NT2/D1 (cell line): ENCODE results near the gene ADAMTS18.
"Not testable (repeated sequence)": the region's sequence is repeated elsewhere in the genome, so short reads cannot be mapped to it uniquely, and the experiment has no call there.

Experiments
- DNase-seq: peaks from one replicate; pipeline ENCODE4 v3.0.0-alpha.2; 2011; ENCODE audit warnings: low read depth, low spot score
- H3K27me3 ChIP-seq: 2 replicates; pipeline ENCODE4 v1.6.0; 2011; ENCODE audit warnings: mild to moderate bottlenecking; ENCODE audit not compliant: insufficient read length, insufficient read depth
- H3K36me3 ChIP-seq: 2 replicates; pipeline ENCODE4 v1.6.1; 2011; ENCODE audit warnings: mild to moderate bottlenecking, low read length, mixed read lengths; ENCODE audit not compliant: insufficient read depth, insufficient read length
- H3K4me1 ChIP-seq: 2 replicates; pipeline ENCODE4 v1.5.1; 2011; ENCODE audit not compliant: insufficient read depth, insufficient read length
- H3K4me3 ChIP-seq: 2 replicates; pipeline ENCODE4 v1.5.1; 2011; ENCODE audit warnings: low read depth; ENCODE audit not compliant: insufficient read length
- H3K9ac ChIP-seq: 2 replicates; pipeline ENCODE4 v1.6.0; 2011; ENCODE audit warnings: low read depth; ENCODE audit not compliant: insufficient read length
- H3K9me3 ChIP-seq: 2 replicates; pipeline ENCODE4 v1.5.1; 2011; ENCODE audit warnings: mild to moderate bottlenecking, low read length; ENCODE audit not compliant: insufficient read depth
- SUZ12 ChIP-seq: IDR thresholded peaks from 2 replicates; pipeline ENCODE4 v1.6.1; 2011; ENCODE audit not compliant: insufficient read length, insufficient read depth; ENCODE audit errors: extremely low read depth
- YY1 ChIP-seq: IDR thresholded peaks from 2 replicates; pipeline ENCODE4 v1.6.1; 2011; ENCODE audit not compliant: insufficient read length, insufficient read depth
- ZNF274 ChIP-seq: IDR thresholded peaks from 2 replicates; pipeline ENCODE4 v1.6.1; 2011; ENCODE audit warnings: mild to moderate bottlenecking, low read depth, low read length

Gene ADAMTS18

GRCh38 chr16:77467821-77468335, 33.0 kb upstream of the ADAMTS18 start:
- Histone ChIP-seq H3K27me3 (no peaks in the 10 kb centered on the region), H3K4me3 (no peak overlapping the region), H3K9ac (no peak overlapping the region), H3K4me1 (no peaks in the 10 kb centered on the region), H3K36me3 (no peaks in the 10 kb centered on the region), H3K9me3 (no peaks in the 10 kb centered on the region)
- DNase-seq, result no peak
- no peak for TF ChIP-seq SUZ12
- TF ChIP-seq ZNF274, result no peak
- TF ChIP-seq YY1, result no peak

- not testable (repeated sequence) for H3K27me3 ChIP-seq, H3K4me1 ChIP-seq, DNase-seq, H3K9ac ChIP-seq, H3K36me3 ChIP-seq, H3K4me3 ChIP-seq, H3K9me3 ChIP-seq
These were observed 28.8 kb upstream of the ADAMTS18 start for GRCh38 chr16:77463659-77464058.

- no peak overlapping the region for H3K4me3 ChIP-seq
- H3K9me3 ChIP-seq, result no peaks in the 10 kb centered on the region
- no peak for DNase-seq
- no peak overlapping the region for H3K9ac ChIP-seq
- H3K4me1 ChIP-seq, result no peaks in the 10 kb centered on the region
- no peaks in the 10 kb centered on the region for H3K27me3 ChIP-seq
- H3K36me3 ChIP-seq, result no peaks in the 10 kb centered on the region
- TF ChIP-seq ZNF274, result no peak
- TF ChIP-seq SUZ12, result no peak
- TF ChIP-seq YY1, result no peak
These were observed 28.1 kb upstream of the ADAMTS18 start for GRCh38 chr16:77462894-77463293.

GRCh38 chr16:77459534-77460254, 24.9 kb upstream of the ADAMTS18 start:
- TF ChIP-seq ZNF274 (no peak), SUZ12 (no peak), YY1 (no peak)
- Histone ChIP-seq H3K27me3 (no peaks in the 10 kb centered on the region), H3K4me1 (no peaks in the 10 kb centered on the region), H3K9me3 (no peaks in the 10 kb centered on the region), H3K9ac (no peak overlapping the region), H3K36me3 (no peaks in the 10 kb centered on the region), H3K4me3 (no peak overlapping the region)
- no peak for DNase-seq

GRCh38 chr16:77457046-77457445, 22.2 kb upstream of the ADAMTS18 start:
- no peaks in the 10 kb centered on the region for H3K27me3 ChIP-seq
- H3K9me3 ChIP-seq, result no peaks in the 10 kb centered on the region
- no peak overlapping the region for H3K4me3 ChIP-seq
- H3K36me3 ChIP-seq, result no peaks in the 10 kb centered on the region
- H3K4me1 ChIP-seq, result no peaks in the 10 kb centered on the region
- H3K9ac ChIP-seq, result no peak overlapping the region
- DNase-seq, result no peak
- TF ChIP-seq ZNF274 (no peak), YY1 (no peak), SUZ12 (no peak)

- H3K9me3 ChIP-seq, result no peaks in the 10 kb centered on the region
- no peak for TF ChIP-seq ZNF274
- no peak for TF ChIP-seq SUZ12
- TF ChIP-seq YY1, result no peak
- H3K36me3 ChIP-seq, result no peaks in the 10 kb centered on the region
These were observed 17.4 kb upstream of the ADAMTS18 start for GRCh38 chr16:77452243-77452642.

GRCh38 chr16:77450790-77451487, 16.1 kb upstream of the ADAMTS18 start:
- no peaks in the 10 kb centered on the region for H3K4me1 ChIP-seq
- TF ChIP-seq SUZ12 (no peak), YY1 (no peak)
- no peaks in the 10 kb centered on the region for H3K9me3 ChIP-seq
- H3K9ac ChIP-seq, result no peak overlapping the region
- H3K27me3 ChIP-seq, result no peaks in the 10 kb centered on the region
- no peak for DNase-seq
- no peak overlapping the region for H3K4me3 ChIP-seq
- no peaks in the 10 kb centered on the region for H3K36me3 ChIP-seq

More at GRCh38 chr16:77452243-77452642, 17.4 kb upstream of the ADAMTS18 start:
- no peak overlapping the region for H3K9ac ChIP-seq
- no peak for DNase-seq
- H3K27me3 ChIP-seq, result no peaks in the 10 kb centered on the region
- no peaks in the 10 kb centered on the region for H3K4me1 ChIP-seq
- H3K4me3 ChIP-seq, result no peak overlapping the region
